Ovary (tissue), 3 donors: ENCODE results near the gene CPA4.

Source experiments
- CTCF ChIP-seq, 3 donors: fragments of 450-650 bp in 2 of 3; fragments of 200-600 bp in 1 of 3; IDR thresholded peaks; one replicate each; pipeline versions ENCODE4 v1.5.1 to v1.8.0; 2016 to 2022; ENCODE audit warnings: antibody characterized with exemption in 3 of 3, mild to moderate bottlenecking in 1 of 3
- EP300 ChIP-seq: sonication (generic); formaldehyde crosslinking; IDR thresholded peaks from one replicate; pipeline ENCODE4 v1.6.1; 2017; ENCODE audit warnings: antibody characterized with exemption
- POLR2A ChIP-seq: fragments of 450-650 bp; IDR thresholded peaks from one replicate; pipeline ENCODE4 v1.6.1; 2017; ENCODE audit warnings: antibody characterized with exemption, mild to moderate bottlenecking, moderate library complexity
- donor health status: DM: no; HTN: no; CAD: no.

DNA sequence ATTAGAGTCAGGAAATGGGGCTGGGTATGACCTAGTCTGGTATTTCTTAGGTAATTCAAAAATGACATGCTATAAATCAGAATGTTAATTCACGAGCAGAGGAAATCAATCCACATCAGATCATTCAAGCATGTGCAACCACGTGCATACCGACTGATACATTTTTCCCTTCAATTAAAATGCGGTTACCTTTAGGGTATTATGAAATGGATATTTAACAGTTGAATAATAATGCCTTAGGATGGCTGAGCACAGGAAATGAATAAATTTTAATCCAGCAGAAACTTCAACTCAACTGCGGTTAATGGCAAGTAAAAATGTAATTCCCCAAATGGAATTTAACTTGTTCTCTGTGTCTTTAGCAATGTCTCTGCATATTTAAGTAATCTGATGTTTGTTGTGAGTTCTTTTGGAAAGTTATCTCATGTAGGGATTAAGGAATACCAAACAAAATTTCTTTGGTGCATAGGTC lies 17.1 kb upstream of the CPA4 start:
- TF ChIP-seq POLR2A: no peak
- TF ChIP-seq CTCF (IDR thresholded peaks at IDR 0.05): no peak
- TF ChIP-seq EP300: no peak
